SJCRH30 (cell line): ENCODE data around the gene TIGD3. TPM values are rescaled to one million over a fixed set of nuclear protein-coding genes. Genes with fewer than 3 reads are reported as not detected.
A peak's percentile ranks its signal among the peaks of the same experiment; 100 is the strongest.

Experiments
- DNase-seq, 2 experiments: peaks; one replicate each; pipeline ENCODE4 v3.0.0-alpha.2; 2015 to 2020
- H3K27ac ChIP-seq: fragments of 250-450 bp; sonication (Bioruptor Pico); 2 replicates; pipeline ENCODE4 v1.5.1; 2020; ENCODE audit warnings: mild to moderate bottlenecking, moderate library complexity
- H3K27me3 ChIP-seq: fragments of 250-450 bp; sonication (Bioruptor Pico); 2 replicates; pipeline ENCODE4 v1.5.1; 2020; ENCODE audit warnings: mild to moderate bottlenecking, moderate library complexity
- H3K36me3 ChIP-seq: fragments of 250-450 bp; sonication (Bioruptor Pico); 2 replicates; pipeline ENCODE4 v1.5.1; 2020; ENCODE audit warnings: mild to moderate bottlenecking, moderate library complexity
- H3K4me1 ChIP-seq: fragments of 250-450 bp; sonication (Bioruptor Pico); 2 replicates; pipeline ENCODE4 v1.5.1; 2020; ENCODE audit warnings: mild to moderate bottlenecking, moderate library complexity
- H3K4me3 ChIP-seq: fragments of 250-450 bp; sonication (Bioruptor Pico); 2 replicates; pipeline ENCODE4 v1.5.1; 2020; ENCODE audit warnings: mild to moderate bottlenecking, moderate library complexity
- H3K9me3 ChIP-seq: fragments of 250-450 bp; sonication (Bioruptor Pico); replicated peaks from 2 replicates; pipeline ENCODE4 v1.5.1; 2020; ENCODE audit warnings: mild to moderate bottlenecking, moderate library complexity
- total RNA-seq: library from RNA; depleted of rRNA; stranded (reverse); fragments of >200 nt; shearing (Covaris generic); gene quantifications from 2 replicates; pipeline ENCODE4 v1.2.3, GENCODE V29; 2014

TIGD3 gene
- total RNA-seq, 1 experiment from 2014 or later = 0.71 TPM

DNA sequence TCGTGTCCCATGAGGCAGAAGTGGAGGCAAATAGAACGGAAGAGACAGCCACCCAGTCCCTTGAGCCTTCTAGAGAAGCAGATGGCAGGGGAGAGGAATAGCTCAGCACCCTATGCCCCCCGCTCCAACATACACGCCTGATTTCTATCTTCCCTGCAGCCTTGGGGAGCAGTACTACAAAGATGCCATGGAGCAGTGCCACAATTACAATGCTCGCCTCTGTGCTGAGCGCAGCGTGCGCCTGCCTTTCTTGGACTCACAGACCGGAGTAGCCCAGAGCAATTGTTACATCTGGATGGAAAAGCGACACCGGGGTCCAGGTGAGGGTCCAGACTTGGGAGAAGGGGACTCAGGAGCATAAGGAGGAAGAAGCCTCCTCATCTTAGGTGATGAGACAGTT is 14.3 kb upstream of the TIGD3 start:
- H3K36me3 ChIP-seq = peaks cover 37% of the 10 kb centered on the region
- no peak overlapping the region for H3K4me3 ChIP-seq
- H3K4me1 ChIP-seq = no peaks in the 10 kb centered on the region
- H3K27ac ChIP-seq = no peak overlapping the region
- no peaks in the 10 kb centered on the region for H3K27me3 ChIP-seq
- no peaks in the 10 kb centered on the region for H3K9me3 ChIP-seq
- DNase-seq = no peak

DNA sequence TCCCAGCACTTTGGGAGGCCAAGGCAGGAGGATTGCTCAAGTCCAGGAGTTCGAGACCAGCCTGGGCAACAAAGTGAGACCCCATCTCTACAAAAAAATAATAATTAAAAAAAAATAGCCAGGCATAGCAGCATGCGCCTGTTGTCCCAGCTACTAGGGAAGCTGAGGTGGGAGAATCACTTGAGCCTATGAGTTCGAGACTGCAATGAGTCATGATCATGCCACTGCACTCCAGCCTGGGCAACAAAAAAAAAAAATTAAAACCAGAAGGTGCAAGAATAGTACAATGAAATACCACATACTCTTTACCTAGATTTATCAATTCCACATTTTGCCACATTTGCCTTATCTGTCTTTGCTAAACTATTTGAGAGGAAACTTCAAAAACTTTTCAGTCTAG is 12.7 kb upstream of the TIGD3 start:
- no peak overlapping the region for H3K4me3 ChIP-seq
- no peaks in the 10 kb centered on the region for H3K9me3 ChIP-seq
- DNase-seq = no peak
- H3K4me1 ChIP-seq = no peaks in the 10 kb centered on the region
- H3K27ac ChIP-seq = no peak overlapping the region
- no peaks in the 10 kb centered on the region for H3K27me3 ChIP-seq
- peaks cover 51% of the 10 kb centered on the region for H3K36me3 ChIP-seq

DNA sequence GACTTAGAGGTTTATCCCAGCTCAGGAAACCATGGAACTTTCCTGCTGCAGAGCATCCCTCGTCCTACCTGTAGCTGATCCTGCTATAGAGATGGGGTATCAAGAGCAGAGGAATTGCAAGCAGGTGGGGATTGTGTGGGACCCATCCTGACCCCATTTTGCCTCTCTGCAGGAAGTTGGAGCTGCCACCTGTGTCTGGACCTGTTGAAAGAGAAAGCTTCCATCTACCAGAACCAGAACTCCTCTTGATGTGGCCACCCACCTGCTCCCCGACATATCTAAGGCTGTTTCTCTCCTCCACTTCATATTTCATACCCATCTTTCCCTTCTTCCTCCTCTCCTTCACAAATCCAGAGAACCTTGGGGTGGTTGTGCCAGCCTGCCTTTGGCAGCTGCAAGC is 3.0 kb upstream of the TIGD3 start:
- H3K9me3 ChIP-seq = no peaks in the 10 kb centered on the region
- DNase-seq = no peak
- no peak overlapping the region for H3K4me3 ChIP-seq
- no peaks in the 10 kb centered on the region; the same call in 1 of the 2 replicates for H3K4me1 ChIP-seq
- H3K27me3 ChIP-seq = no peaks in the 10 kb centered on the region
- peaks cover 24% of the 10 kb centered on the region for H3K36me3 ChIP-seq
- H3K27ac ChIP-seq = no peak overlapping the region

DNA sequence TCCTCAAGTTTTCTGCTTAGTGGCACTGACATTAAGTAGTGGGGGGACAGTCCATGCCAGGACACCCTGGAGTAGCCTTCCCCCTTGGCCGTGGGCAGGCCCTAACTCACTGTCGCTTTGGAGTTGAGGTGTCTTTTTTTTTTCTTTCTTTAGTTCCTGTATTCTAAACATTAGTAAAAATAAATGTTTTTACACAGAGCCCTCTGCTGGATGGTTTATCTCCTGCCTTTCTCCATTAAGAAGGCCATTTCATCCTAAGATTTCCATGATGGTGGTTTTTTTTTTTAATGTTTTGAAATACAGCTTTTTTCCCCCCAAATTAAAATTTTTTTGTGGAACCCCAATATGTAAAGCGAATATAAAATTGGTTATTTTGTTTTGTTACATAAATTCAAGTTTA is 1.8 kb upstream of the TIGD3 start:
- Histone ChIP-seq H3K36me3 (peaks cover 16% of the 10 kb centered on the region), H3K4me3 (no peak overlapping the region), H3K9me3 (no peaks in the 10 kb centered on the region), H3K4me1 (no peaks in the 10 kb centered on the region; the same call in 1 of the 2 replicates), H3K27ac (no peak overlapping the region), H3K27me3 (no peaks in the 10 kb centered on the region)
- DNase-seq = no peak

DNA sequence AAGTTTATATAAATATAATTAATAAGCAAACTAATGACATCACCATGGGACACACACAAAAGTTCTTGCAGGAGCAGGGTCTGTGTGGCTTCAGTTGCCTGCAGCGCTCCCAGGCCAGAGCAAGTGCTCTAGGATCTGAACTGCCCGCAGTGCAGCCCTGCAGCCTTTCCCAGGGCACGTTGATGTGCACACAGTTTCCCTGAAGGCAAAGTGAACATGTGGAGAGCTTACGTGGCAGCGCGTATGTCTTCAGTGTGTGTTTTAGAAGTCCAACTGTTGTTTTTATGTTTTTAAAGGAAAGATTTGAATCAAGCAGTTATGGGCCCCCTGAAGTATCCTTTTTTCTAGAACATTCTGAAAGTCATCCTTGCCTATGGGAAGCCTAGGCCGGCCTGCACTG is 1.2 kb upstream of the TIGD3 start:
- no peaks in the 10 kb centered on the region for H3K9me3 ChIP-seq
- H3K4me3 ChIP-seq = no peak overlapping the region
- H3K36me3 ChIP-seq = peaks cover 15% of the 10 kb centered on the region
- H3K4me1 ChIP-seq = no peaks in the 10 kb centered on the region; the same call in 1 of the 2 replicates
- DNase-seq = no peak
- H3K27ac ChIP-seq = no peak overlapping the region
- no peaks in the 10 kb centered on the region for H3K27me3 ChIP-seq

DNA sequence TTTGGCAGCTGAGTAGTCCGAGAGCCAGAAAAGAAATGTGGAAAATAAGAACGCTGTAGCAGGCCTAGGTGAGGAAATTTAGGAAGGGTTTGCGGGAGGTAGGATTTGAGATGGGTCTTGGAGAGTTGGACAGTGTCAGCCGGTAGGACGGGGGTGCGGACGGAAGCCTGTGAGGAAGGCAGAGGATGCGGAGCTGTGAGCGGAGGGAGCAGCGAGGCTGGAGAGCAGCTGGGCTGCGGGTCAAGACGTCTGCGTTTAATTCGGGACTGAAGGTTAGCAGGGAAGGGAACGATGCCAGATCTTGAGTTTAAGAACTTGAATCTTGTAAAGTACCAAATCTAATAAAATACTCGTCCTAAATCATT is 669 bp upstream of the TIGD3 start:
- H3K4me1 ChIP-seq = no peaks in the 10 kb centered on the region; the same call in 1 of the 2 replicates
- peaks cover 12% of the 10 kb centered on the region for H3K36me3 ChIP-seq
- H3K27me3 ChIP-seq = no peaks in the 10 kb centered on the region
- H3K27ac ChIP-seq = no peak overlapping the region
- peak overlapping the region; percentile 67 for H3K4me3 ChIP-seq
- DNase-seq = no peak
- H3K9me3 ChIP-seq = no peaks in the 10 kb centered on the region

DNA sequence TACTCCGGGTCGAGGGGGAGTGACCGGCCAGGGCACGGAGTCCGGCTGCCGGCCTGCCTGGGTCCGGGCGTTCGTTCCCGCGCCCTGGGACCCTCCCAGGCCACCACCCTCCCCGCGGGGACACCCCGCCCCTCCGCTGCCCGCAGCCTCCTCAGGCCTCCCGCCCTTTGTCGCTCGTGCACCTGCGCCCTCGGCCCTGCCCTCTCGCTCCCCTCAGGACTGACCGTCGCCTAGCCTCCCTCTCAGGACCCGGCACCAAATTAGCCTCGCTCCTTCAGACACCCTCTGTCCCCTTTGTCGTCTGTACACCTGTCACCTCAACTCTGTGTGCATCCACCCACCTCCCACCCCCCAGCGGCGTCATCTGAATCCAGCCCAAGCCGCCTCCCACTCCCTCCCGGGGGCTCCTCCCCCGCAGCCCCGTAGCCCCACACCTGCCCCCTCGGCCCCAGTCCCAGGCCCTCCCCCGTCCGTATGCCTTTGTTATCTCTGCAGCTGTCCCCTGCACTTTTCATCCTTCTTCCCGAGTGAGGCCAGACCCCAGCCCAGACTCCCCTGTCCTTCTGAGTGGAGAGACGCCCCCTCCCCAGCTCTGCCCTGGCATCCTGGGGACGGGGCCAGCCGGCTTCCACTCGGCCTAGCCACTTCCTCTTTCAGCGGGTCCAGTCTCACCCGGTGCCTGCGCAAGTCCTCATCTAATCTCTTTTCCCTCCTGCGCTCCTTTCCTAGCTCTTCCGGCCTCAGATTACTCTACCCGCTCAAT is 643 bp downstream of the TIGD3 start:
- no peaks in the 10 kb centered on the region for H3K27me3 ChIP-seq
- H3K4me3 ChIP-seq = peak overlapping the region; percentile 67
- no peaks in the 10 kb centered on the region; the same call in 1 of the 2 replicates for H3K4me1 ChIP-seq
- peaks cover 3% of the 10 kb centered on the region; the same call in 1 of the 2 replicates for H3K36me3 ChIP-seq
- no peaks in the 10 kb centered on the region for H3K9me3 ChIP-seq
- H3K27ac ChIP-seq = no peak overlapping the region
- DNase-seq = peak; percentile 50

DNA sequence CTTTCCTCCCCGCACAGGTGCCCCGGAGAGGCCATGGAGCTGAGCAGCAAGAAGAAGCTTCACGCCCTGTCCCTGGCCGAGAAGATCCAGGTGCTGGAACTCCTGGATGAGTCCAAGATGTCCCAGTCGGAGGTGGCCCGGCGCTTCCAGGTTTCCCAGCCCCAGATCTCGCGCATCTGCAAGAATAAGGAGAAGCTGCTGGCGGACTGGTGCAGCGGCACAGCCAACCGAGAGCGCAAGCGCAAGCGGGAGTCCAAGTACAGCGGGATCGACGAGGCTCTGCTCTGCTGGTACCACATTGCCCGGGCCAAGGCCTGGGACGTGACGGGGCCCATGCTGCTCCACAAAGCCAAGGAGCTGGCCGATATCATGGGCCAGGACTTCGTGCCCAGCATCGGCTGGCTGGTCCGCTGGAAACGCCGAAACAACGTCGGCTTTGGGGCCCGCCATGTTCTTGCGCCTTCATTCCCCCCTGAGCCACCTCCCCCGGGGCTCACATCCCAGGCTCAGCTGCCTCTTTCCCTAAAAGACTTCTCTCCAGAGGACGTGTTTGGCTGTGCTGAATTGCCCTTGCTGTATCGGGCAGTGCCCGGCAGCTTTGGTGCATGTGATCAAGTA is 1.3 kb downstream of the TIGD3 start:
- no peaks in the 10 kb centered on the region for H3K9me3 ChIP-seq
- DNase-seq = no peak
- no peak overlapping the region for H3K27ac ChIP-seq
- no peaks in the 10 kb centered on the region; the same call in 1 of the 2 replicates for H3K36me3 ChIP-seq
- H3K27me3 ChIP-seq = no peaks in the 10 kb centered on the region
- H3K4me3 ChIP-seq = no peak overlapping the region; the same call in 1 of the 2 replicates
- H3K4me1 ChIP-seq = no peaks in the 10 kb centered on the region; the same call in 1 of the 2 replicates

DNA sequence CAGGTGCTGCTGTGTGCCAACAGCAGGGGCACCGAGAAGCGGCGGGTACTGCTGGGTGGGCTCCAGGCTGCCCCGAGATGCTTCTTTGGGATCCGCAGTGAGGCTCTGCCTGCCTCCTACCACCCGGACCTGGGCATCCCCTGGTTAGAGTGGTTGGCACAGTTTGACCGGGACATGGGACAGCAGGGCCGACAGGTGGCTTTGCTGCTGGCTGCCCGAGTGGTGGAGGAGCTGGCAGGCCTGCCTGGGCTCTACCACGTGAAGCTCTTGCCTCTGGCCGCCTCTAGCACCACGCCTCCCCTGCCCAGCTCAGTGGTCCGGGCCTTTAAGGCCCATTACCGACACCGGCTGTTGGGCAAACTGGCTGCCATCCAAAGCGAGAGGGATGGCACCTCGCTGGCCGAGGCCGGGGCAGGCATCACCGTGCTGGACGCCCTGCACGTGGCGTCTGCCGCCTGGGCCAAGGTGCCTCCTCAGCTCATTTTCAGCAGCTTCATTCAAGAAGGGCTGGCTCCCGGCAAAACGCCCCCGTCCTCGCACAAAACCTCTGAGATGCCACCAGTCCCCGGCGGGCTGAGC is 1.9 kb downstream of the TIGD3 start:
- no peaks in the 10 kb centered on the region for H3K9me3 ChIP-seq
- no peaks in the 10 kb centered on the region; the same call in 1 of the 2 replicates for H3K36me3 ChIP-seq
- no peak for DNase-seq
- H3K4me1 ChIP-seq = no peaks in the 10 kb centered on the region; the same call in 1 of the 2 replicates
- no peak overlapping the region for H3K27ac ChIP-seq
- H3K4me3 ChIP-seq = no peak overlapping the region
- H3K27me3 ChIP-seq = no peaks in the 10 kb centered on the region

DNA sequence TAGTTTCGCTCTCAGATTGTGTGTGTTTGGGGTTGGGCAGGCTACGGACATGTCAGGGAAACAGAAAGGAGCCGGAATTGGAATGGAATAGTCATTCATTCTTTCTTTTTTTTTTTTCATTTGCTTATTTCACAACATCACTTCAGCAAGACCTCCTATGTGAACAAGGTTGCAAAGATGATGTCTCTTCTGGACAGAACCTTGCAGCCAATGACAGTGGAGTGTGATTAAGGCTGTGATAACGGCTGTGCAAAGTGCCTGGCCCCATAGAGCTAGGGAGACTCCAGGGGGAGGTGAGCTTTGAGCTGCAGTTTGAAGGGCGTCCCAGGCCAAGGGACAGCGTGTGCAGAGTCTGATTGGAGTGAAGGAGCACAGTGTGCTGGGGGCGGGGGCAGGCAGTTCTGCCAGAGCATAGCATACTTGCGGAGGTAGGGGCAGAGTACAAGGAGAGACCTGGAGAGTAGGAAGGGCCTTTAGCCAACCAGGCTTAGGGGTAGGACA is 3.4 kb downstream of the TIGD3 start:
- Histone ChIP-seq H3K27ac (no peak overlapping the region), H3K27me3 (no peaks in the 10 kb centered on the region), H3K4me1 (no peaks in the 10 kb centered on the region; the same call in 1 of the 2 replicates), H3K9me3 (no peaks in the 10 kb centered on the region), H3K4me3 (no peak overlapping the region), H3K36me3 (no peaks in the 10 kb centered on the region)
- DNase-seq = no peak

DNA sequence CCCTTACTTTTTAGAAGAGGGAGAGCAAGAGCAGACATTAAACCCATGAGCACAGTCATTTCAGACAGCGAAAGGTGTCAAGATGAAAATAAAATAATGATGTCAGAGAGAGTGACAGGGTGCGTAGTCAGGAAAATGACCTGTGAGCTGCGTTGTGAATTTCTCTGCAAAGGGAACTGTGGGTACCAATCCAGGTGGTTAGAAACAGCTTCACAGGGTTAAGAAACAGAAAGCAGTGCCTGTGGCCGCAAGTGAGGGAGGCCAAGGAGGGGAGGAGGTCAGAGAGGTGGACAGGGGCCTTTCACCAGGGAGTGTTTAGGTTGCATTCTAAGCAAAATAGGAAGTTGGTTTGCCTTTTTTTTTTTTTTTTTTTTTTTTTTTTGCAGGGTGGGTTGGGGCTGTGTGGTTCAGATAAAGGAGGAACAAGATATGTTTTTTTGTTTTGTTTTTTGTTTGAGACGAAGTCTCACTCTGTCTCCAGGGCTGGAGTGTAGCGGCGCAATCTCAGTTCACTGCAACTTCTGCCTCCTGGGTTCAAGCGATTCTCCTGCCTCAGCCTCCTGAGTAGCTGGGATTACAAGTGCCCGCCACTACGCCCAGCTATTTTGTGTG is 7.9 kb downstream of the TIGD3 start:
- Histone ChIP-seq H3K27me3 (no peaks in the 10 kb centered on the region), H3K27ac (no peak overlapping the region), H3K9me3 (no peaks in the 10 kb centered on the region), H3K4me1 (no peaks in the 10 kb centered on the region), H3K4me3 (no peak overlapping the region), H3K36me3 (no peaks in the 10 kb centered on the region)
- DNase-seq = no peak

DNA sequence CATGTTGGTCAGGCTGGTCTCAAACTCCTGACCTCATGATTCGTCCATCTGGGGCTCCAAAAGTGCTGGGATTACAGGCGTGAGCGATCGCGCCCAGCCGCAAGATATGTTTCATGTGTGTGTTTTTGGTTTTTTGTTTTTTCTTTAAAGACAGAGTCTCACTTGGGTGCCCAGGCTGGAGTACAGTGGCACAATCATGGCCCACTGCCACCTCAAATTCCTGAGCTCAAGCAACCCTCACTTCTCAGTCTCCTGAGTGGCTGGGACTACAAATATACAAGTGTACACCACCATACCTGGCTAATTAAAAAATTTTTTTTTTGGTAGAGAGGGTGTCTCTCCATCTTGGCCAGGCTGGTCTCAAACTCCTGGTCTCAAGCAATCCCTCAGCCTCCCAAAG is 8.4 kb downstream of the TIGD3 start:
- H3K9me3 ChIP-seq = no peaks in the 10 kb centered on the region
- H3K27ac ChIP-seq = no peak overlapping the region
- no peaks in the 10 kb centered on the region for H3K36me3 ChIP-seq
- DNase-seq = no peak
- no peak overlapping the region for H3K4me3 ChIP-seq
- H3K4me1 ChIP-seq = no peaks in the 10 kb centered on the region
- no peaks in the 10 kb centered on the region for H3K27me3 ChIP-seq

DNA sequence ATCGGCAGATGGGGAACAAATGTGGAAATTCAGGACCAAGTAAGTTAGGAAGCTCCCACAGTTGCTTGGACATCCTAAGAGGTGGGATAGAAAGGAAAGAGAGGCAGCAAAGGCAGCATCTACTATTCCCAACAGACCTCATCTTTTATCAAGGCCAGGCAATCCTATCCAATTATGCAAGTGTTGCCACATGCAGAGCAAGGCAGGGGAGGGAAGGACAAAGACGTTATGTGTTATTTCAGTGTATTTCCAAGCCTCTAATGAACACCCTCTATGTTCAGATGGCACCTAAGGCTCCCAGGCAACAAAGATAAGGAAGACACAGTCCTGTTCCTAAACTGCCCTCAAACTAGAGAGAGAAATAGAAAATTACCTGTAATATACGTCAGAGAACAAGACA is 9.2 kb downstream of the TIGD3 start:
- H3K4me3 ChIP-seq = no peak overlapping the region
- DNase-seq = no peak
- H3K4me1 ChIP-seq = no peaks in the 10 kb centered on the region
- H3K27ac ChIP-seq = no peak overlapping the region
- no peaks in the 10 kb centered on the region for H3K36me3 ChIP-seq
- no peaks in the 10 kb centered on the region for H3K9me3 ChIP-seq
- no peaks in the 10 kb centered on the region for H3K27me3 ChIP-seq

DNA sequence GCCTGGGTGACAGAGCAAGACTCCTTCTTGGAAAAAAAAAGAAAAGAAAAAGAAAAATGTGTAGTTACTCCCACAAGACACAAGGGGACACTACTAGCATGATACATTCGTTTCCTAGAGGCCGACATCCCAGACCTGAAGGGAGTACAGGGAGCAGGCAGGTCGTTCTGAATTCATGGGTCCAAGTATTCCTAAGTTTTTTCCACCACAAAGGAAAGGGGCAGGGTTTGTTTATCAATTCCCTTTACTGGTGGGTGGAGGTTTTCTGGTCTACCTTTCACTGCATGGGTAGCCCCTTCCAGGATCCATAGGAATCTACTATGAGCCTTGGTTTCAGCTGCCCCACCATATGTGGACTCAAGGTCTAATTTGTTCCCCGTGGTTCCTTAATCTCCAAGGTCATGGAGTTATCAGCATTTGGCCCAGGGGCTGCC is 11.8 kb downstream of the TIGD3 start:
- Histone ChIP-seq H3K4me3 (no peak overlapping the region), H3K9me3 (no peaks in the 10 kb centered on the region), H3K36me3 (no peaks in the 10 kb centered on the region), H3K4me1 (peaks cover 3% of the 10 kb centered on the region; the same call in 1 of the 2 replicates), H3K27me3 (no peaks in the 10 kb centered on the region), H3K27ac (no peak overlapping the region)
- peak; percentile 61 to 83 for DNase-seq

DNA sequence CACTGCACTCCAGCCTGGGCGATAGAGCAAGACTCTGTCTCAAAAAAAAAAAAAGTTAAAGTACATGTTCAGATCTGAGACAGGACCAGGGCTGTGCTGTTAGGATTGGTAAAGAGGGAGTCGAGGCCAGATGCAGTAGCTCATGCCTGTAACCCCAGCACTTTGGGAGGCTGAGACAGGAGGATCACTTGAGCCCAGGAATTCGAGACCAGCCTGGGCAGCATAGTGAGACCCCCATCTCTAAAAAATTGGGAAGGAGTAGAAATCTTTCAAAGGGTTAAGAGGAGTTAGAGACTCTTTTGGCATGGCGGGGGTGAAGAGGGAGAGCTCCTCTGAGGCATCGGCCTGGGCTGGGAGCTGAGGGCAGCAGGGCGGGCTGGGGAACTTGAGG is 16.1 kb downstream of the TIGD3 start:
- DNase-seq = no peak
- H3K4me3 ChIP-seq = no peak overlapping the region
- no peaks in the 10 kb centered on the region for H3K9me3 ChIP-seq
- H3K4me1 ChIP-seq = peaks cover 3% of the 10 kb centered on the region; the same call in 1 of the 2 replicates
- 0 out of 2 replicates have a peak overlapping the region, but pooled peaks have one; percentile 12 for H3K27ac ChIP-seq
- no peaks in the 10 kb centered on the region for H3K27me3 ChIP-seq
- H3K36me3 ChIP-seq = no peaks in the 10 kb centered on the region
